Natural killer cell (primary cell): ENCODE results near the gene GRXCR1. TPM values are rescaled to one million over a fixed set of nuclear protein-coding genes. Genes with fewer than 3 reads are reported as not detected.

Source experiments
- ATAC-seq, 3 donors: fragments of 150-1000 bp in 2 of 3; fragments of 200-7000 bp in 1 of 3; cut with Tn5 transposase; 1 replicate in 1 of 3; 2 replicates in 2 of 3; pipeline ENCODE4 v1.10.0; 2021; ENCODE audit warnings: mild to moderate bottlenecking in 2 of 3, moderate library complexity in 2 of 3
- DNase-seq, 2 donors: peaks; one replicate each; pipeline versions ENCODE4 v3.0.0 to v3.0.0-alpha.2; 2013 to 2021; ENCODE audit warnings: mixed read lengths in 1 of 2
- H3K27ac ChIP-seq: one replicate; pipeline ENCODE4 v1.5.1; 2013; ENCODE audit warnings: mild to moderate bottlenecking, low read length
- H3K27me3 ChIP-seq: one replicate; pipeline ENCODE4 v1.6.1; 2013; ENCODE audit warnings: low read length; ENCODE audit not compliant: control insufficient read depth, insufficient read depth
- H3K36me3 ChIP-seq: one replicate; pipeline ENCODE4 v1.6.1; 2013; ENCODE audit warnings: low read length; ENCODE audit not compliant: control insufficient read depth, insufficient read depth
- H3K4me1 ChIP-seq: one replicate; pipeline ENCODE4 v1.6.1; 2013; ENCODE audit warnings: low read length; ENCODE audit not compliant: control insufficient read depth, insufficient read depth
- H3K4me3 ChIP-seq: one replicate; pipeline ENCODE4 v1.5.1; 2013; ENCODE audit warnings: low read length
- H3K9me3 ChIP-seq: one replicate; pipeline ENCODE4 v1.6.1; 2013; ENCODE audit warnings: low read length; ENCODE audit not compliant: control insufficient read depth, insufficient read depth
- H3K27ac Mint-ChIP-seq, 2 donors: one replicate each; pipeline ENCODE4 v1.8.0; 2022; ENCODE audit warnings: mild to moderate bottlenecking in 2 of 2, mixed read lengths in 2 of 2, moderate library complexity in 1 of 2
- H3K27me3 Mint-ChIP-seq, 2 donors: one replicate each; pipeline ENCODE4 v1.8.0; 2022; ENCODE audit warnings: low read depth in 2 of 2, mixed read lengths in 2 of 2
- H3K36me3 Mint-ChIP-seq: one replicate; pipeline ENCODE4 v1.8.0; 2022; ENCODE audit warnings: mixed read lengths
- H3K4me1 Mint-ChIP-seq, 2 donors: one replicate each; pipeline ENCODE4 v1.8.0; 2022; ENCODE audit warnings: mixed read lengths in 2 of 2
- H3K4me3 Mint-ChIP-seq: one replicate; pipeline ENCODE4 v1.8.0; 2022; ENCODE audit warnings: mild to moderate bottlenecking, moderate library complexity, mixed read lengths
- H3K9me3 Mint-ChIP-seq, 2 donors: one replicate each; pipeline ENCODE4 v1.8.0; 2022; ENCODE audit warnings: mixed read lengths in 2 of 2
- CTCF ChIP-seq: fragments of 200-600 bp; IDR thresholded peaks from one replicate; pipeline ENCODE4 v1.8.0; 2022; ENCODE audit warnings: antibody characterized with exemption
- WGBS: methylation state at CpG from one replicate; pipeline ENCODE4 v1.1.7; 2013; ENCODE audit warnings: missing lambda C conversion rate; ENCODE audit not compliant: insufficient coverage; 5-methylcytosine and 5-hydroxymethylcytosine counted together
- intact Hi-C: fragments of 100-400 bp; cut with micrococcal nuclease; formaldehyde crosslinking; loops from one replicate; pipeline ENCODE4 v1.14.2; 2022
- total RNA-seq, 4 donors: library from RNA; stranded (reverse); fragments of 120-200 nt in 1 of 4; gene quantifications; one replicate each; pipeline versions ENCODE4 v1.2.3 to v1.2.4, GENCODE V29; 2013 to 2022

GRXCR1 gene
- total RNA-seq, 3 donors from 2014 or later (not counting 1 experiment from before 2014, with no cell fraction given), result not detected

DNA sequence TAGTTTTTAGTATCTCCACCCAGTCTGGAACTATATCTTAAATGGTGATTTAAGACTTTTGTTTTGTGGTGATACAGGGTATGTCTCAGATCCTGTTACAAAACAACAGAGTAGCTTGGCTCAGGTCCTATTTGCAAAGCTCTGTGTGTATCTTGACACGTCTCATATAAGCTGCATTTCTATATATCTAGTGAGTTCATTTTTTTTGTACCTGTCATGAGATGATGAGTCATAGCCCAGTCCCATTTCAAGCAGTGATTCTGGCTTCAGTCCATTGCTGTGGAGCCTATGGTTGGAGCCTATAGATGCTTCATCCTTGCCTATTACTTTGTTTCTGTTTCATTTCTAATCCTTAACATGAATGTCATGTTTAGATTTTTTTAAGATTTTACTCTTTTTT is 23.0 kb downstream of the GRXCR1 start:
- H3K4me1 ChIP-seq, result no peaks in the 10 kb centered on the region
- no peaks in the 10 kb centered on the region for H3K36me3 ChIP-seq
- no peaks in the 10 kb centered on the region for H3K9me3 ChIP-seq
- TF ChIP-seq CTCF, result no peak
- no peaks in the 10 kb centered on the region for H3K27me3 ChIP-seq
- WGBS, result 100% methylated on average over 1 of the region's 1 CpG
- Mint-ChIP-seq H3K4me1 (no peaks in the 10 kb centered on the region), H3K27ac (no peak overlapping the region), H3K4me3 (no peak overlapping the region), H3K9me3 (peaks cover 0 to 2% of the 10 kb centered on the region in 2 donors), H3K27me3 (peaks cover 0 to 2% of the 10 kb centered on the region in 2 donors), H3K36me3 (no peaks in the 10 kb centered on the region)
- H3K4me3 ChIP-seq, result no peak overlapping the region
- ATAC-seq (no peak), DNase-seq (no peak)
- intact Hi-C loops, result no loop called here
- no peak overlapping the region for H3K27ac ChIP-seq

GRCh38 chr4:42917296-42917695 is 24.8 kb downstream of the GRXCR1 start:
- no peak for TF ChIP-seq CTCF
- DNase-seq, result no peak
- H3K36me3 ChIP-seq, result no peaks in the 10 kb centered on the region
- Mint-ChIP-seq H3K9me3 (peaks cover 0 to 2% of the 10 kb centered on the region in 2 donors), H3K4me1 (no peaks in the 10 kb centered on the region), H3K27me3 (no peaks in the 10 kb centered on the region), H3K27ac (no peak overlapping the region), H3K4me3 (no peak overlapping the region), H3K36me3 (no peaks in the 10 kb centered on the region)
- no peaks in the 10 kb centered on the region for H3K27me3 ChIP-seq
- H3K9me3 ChIP-seq, result peaks cover 2% of the 10 kb centered on the region
- ATAC-seq, result no peak
- H3K4me1 ChIP-seq, result no peaks in the 10 kb centered on the region
- no CpG with 5 or more reads among the region's 2 CpGs for WGBS
- H3K4me3 ChIP-seq, result no peak overlapping the region
- H3K27ac ChIP-seq, result no peak overlapping the region
- intact Hi-C loops, result no loop called here

DNA sequence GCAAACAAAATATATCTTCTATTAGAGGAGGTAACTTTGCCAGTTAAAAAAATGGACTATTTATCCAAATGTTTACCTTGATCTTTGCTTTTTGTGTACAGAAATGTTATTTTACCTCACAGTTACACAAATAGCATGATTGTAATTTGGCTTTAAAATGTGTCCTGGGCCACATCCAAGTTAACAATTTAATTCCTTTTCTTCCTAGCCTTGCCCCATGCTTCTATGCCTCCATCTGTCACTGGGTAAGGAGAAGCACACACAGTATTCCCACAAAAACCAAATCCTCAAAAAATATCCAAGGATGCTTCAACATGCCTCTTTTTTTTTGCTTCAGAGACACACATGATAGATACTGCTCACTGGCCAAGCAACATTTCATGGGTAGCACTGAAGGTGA is 30.9 kb downstream of the GRXCR1 start:
- Histone ChIP-seq H3K27ac (no peak overlapping the region), H3K9me3 (peaks cover 3% of the 10 kb centered on the region), H3K4me3 (no peak overlapping the region), H3K4me1 (no peaks in the 10 kb centered on the region), H3K36me3 (no peaks in the 10 kb centered on the region), H3K27me3 (no peaks in the 10 kb centered on the region)
- Mint-ChIP-seq H3K36me3 (no peaks in the 10 kb centered on the region), H3K4me3 (no peak overlapping the region), H3K27ac (no peak overlapping the region), H3K27me3 (no peaks in the 10 kb centered on the region), H3K4me1 (no peaks in the 10 kb centered on the region), H3K9me3 (peaks cover 4% of the 10 kb centered on the region in 2 donors)
- DNase-seq, result no peak
- TF ChIP-seq CTCF, result no peak
- no peak for ATAC-seq
- intact Hi-C loops, result no loop called here

DNA sequence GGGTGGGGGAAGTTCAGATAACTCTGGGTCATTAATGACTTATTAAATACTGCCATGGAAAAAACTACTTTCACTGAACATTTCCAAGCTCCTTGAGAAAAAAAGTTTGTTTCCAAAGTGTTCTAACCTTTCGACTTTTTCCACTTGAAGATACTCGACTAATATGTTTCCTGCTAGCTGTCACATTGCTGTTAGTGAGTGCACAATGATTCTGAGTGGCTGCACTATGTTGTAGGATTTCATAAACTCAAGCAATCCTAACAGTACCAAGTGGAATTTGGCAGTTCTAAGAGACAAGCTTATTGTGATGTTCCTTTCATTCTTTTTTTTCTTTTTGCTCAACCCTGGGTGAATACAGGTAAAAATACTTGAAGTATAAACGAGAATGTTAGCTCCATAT is 33.4 kb downstream of the GRXCR1 start:
- Mint-ChIP-seq H3K4me3 (no peak overlapping the region), H3K27me3 (no peaks in the 10 kb centered on the region), H3K4me1 (no peaks in the 10 kb centered on the region), H3K27ac (no peak overlapping the region), H3K36me3 (no peaks in the 10 kb centered on the region), H3K9me3 (peaks cover 3 to 6% of the 10 kb centered on the region in 2 donors)
- DNase-seq, result no peak
- Histone ChIP-seq H3K9me3 (peaks cover 3% of the 10 kb centered on the region), H3K27ac (no peak overlapping the region), H3K4me3 (no peak overlapping the region), H3K27me3 (no peaks in the 10 kb centered on the region), H3K4me1 (no peaks in the 10 kb centered on the region), H3K36me3 (no peaks in the 10 kb centered on the region)
- no peak for ATAC-seq
- WGBS, result 81% methylated on average over 3 of the region's 3 CpGs
- TF ChIP-seq CTCF, result no peak
- intact Hi-C loops, result no loop called here
